Calu3 (cell line): ENCODE measurements around the gene RSPH1. TPM values are rescaled to one million over a fixed set of nuclear protein-coding genes. Genes with fewer than 3 reads are reported as not detected.

Experiments used
- BruUV-seq: library from RNA; stranded (reverse); fragments of 400-500 nt; replicated peaks from 2 replicates; lab custom pipeline; 2021; lab: Mats Ljungman, UMichigan
- CTCF ChIA-PET: fragments of 300-600 bp; sonication (Branson Sonifier 250); formaldehyde crosslinking; loops from one replicate; lab custom pipeline; 2022; ENCODE audit warnings: antibody characterized with exemption; lab: Charles Lee
- DNase-seq: peaks from one replicate; pipeline ENCODE4 v3.0.0; 2022
- H3K27ac Mint-ChIP-seq: one replicate; pipeline ENCODE4 v1.8.0; 2022; ENCODE audit warnings: mixed read lengths; ENCODE audit not compliant: unreplicated experiment
- H3K27me3 Mint-ChIP-seq: one replicate; pipeline ENCODE4 v1.8.0; 2022; ENCODE audit warnings: mixed read lengths; ENCODE audit not compliant: unreplicated experiment
- H3K36me3 Mint-ChIP-seq: one replicate; pipeline ENCODE4 v1.8.0; 2022; ENCODE audit warnings: mild to moderate bottlenecking, moderate library complexity, mixed read lengths; ENCODE audit not compliant: insufficient read depth, unreplicated experiment
- H3K4me1 Mint-ChIP-seq: one replicate; pipeline ENCODE4 v1.8.0; 2022; ENCODE audit warnings: mild to moderate bottlenecking, low read depth, mixed read lengths; ENCODE audit not compliant: unreplicated experiment
- H3K4me3 Mint-ChIP-seq: one replicate; pipeline ENCODE4 v1.8.0; 2022; ENCODE audit warnings: mild to moderate bottlenecking, low read depth, moderate library complexity, mixed read lengths; ENCODE audit not compliant: unreplicated experiment
- H3K9me3 Mint-ChIP-seq: one replicate; pipeline ENCODE4 v1.8.0; 2022; ENCODE audit warnings: low read depth, mixed read lengths; ENCODE audit not compliant: unreplicated experiment
- intact Hi-C: fragments of 100-400 bp; cut with micrococcal nuclease; formaldehyde crosslinking; loops from one replicate; pipeline ENCODE4 v1.10.0; 2022; ENCODE audit not compliant: unreplicated experiment
- total RNA-seq: library from RNA; stranded (reverse); gene quantifications from 2 replicates; pipeline ENCODE4 v1.2.3, GENCODE V29; 2022
- TF ChIP-seq, protein P1 (sequence below): fragments of 200-600 bp; IDR thresholded peaks from one replicate; pipeline ENCODE4 v1.8.0; 2022; ENCODE audit warnings: antibody characterized with exemption; ENCODE audit not compliant: unreplicated experiment

RSPH1 gene
- total RNA-seq, 1 experiment from 2014 or later, result 2.2 TPM

DNA sequence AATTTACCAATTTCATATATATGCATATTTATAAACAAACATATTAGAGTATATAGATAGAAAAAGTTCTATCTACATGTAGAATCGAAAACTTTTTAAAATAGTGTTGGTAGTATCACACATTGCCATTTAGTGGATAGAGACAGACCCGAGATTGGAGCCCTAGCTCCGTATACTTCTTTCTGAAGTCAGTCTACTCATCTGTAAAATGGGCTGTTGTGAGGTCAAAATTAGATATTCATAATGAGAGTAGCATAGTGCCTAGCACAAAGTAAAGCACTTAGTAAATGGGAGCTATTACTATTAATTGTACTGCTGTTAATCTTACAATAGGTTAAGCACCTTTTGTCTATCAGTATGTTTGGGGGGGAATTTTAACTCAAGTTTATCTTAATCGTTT lies 4.2 kb upstream of the RSPH1 start:
- peaks cover 16% of the 10 kb centered on the region for H3K36me3 Mint-ChIP-seq
- peak overlapping the region; percentile 34 for H3K27ac Mint-ChIP-seq
- H3K4me1 Mint-ChIP-seq, result peaks cover 18% of the 10 kb centered on the region
- CTCF ChIA-PET, result no interaction called here
- no TSS peak for BruUV-seq
- intact Hi-C loops, result no loop called here
- DNase-seq, result no peak
- no peaks in the 10 kb centered on the region for H3K9me3 Mint-ChIP-seq
- H3K4me3 Mint-ChIP-seq, result no peak overlapping the region
- TF ChIP-seq, protein P1, sequence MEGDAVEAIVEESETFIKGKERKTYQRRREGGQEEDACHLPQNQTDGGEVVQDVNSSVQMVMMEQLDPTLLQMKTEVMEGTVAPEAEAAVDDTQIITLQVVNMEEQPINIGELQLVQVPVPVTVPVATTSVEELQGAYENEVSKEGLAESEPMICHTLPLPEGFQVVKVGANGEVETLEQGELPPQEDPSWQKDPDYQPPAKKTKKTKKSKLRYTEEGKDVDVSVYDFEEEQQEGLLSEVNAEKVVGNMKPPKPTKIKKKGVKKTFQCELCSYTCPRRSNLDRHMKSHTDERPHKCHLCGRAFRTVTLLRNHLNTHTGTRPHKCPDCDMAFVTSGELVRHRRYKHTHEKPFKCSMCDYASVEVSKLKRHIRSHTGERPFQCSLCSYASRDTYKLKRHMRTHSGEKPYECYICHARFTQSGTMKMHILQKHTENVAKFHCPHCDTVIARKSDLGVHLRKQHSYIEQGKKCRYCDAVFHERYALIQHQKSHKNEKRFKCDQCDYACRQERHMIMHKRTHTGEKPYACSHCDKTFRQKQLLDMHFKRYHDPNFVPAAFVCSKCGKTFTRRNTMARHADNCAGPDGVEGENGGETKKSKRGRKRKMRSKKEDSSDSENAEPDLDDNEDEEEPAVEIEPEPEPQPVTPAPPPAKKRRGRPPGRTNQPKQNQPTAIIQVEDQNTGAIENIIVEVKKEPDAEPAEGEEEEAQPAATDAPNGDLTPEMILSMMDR, result no peak
- H3K27me3 Mint-ChIP-seq, result no peaks in the 10 kb centered on the region

DNA sequence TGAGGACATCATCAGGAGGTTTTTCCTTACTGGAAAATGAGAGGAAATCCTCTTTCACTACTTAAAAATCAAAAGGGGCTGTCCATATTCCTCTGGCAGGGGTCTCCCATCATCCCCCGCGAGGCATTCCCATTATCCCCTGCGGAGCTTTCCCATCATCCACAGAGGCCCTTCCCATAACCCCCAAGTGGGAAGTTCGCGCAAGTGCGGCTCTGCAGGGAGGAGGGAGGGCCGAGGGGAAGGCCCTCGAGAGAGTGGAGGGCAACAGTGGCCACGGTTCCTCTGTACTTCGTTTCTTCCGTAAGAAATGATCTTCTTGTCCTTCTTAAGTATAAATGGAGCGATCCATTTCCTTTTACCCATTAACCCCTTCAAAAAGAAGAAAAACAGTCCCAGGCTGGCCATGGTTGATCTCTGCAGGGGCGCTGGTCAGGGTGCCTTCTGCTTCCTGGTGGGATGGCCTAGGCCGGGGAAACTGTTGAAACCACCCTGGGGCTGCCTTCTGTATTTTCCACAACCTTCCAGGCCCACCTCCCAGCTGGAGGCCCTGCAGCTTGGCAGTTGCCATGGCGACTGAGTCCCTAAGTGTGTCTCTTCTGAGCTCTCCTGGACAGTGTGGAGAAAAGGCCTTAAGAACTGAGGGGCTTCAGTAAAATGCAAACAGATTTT lies 3.6 kb upstream of the RSPH1 start:
- Mint-ChIP-seq H3K27ac (no peak overlapping the region), H3K4me1 (peaks cover 18% of the 10 kb centered on the region), H3K4me3 (no peak overlapping the region), H3K36me3 (peaks cover 16% of the 10 kb centered on the region), H3K27me3 (no peaks in the 10 kb centered on the region), H3K9me3 (no peaks in the 10 kb centered on the region)
- TF ChIP-seq, protein P1, result no peak
- BruUV-seq, result no TSS peak
- intact Hi-C loops, result no loop called here
- no peak for DNase-seq
- CTCF ChIA-PET, result no interaction called here

DNA sequence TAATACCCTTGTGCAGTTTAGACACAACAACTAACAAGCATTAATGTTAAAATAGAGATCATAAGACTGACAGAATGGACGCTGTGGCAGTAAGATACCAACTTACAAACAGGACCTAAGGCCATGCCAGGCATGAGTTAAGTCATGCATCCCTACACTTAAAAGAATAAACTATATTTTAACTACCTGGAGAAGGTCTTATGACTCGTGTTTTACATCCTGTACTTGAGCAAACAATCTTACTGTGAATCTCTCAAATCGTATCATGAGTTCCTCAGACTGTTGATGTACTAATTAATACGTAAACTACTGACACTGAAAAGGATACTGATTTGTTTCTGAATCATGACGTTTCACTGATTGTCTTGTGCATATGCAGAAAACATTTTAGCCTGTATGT lies 2.0 kb upstream of the RSPH1 start:
- Mint-ChIP-seq H3K9me3 (no peaks in the 10 kb centered on the region), H3K36me3 (peaks cover 16% of the 10 kb centered on the region), H3K27ac (no peak overlapping the region), H3K27me3 (no peaks in the 10 kb centered on the region), H3K4me1 (peaks cover 18% of the 10 kb centered on the region), H3K4me3 (no peak overlapping the region)
- intact Hi-C loops, result no loop called here
- no peak for DNase-seq
- CTCF ChIA-PET, result no interaction called here
- TF ChIP-seq, protein P1, result no peak
- no TSS peak for BruUV-seq

DNA sequence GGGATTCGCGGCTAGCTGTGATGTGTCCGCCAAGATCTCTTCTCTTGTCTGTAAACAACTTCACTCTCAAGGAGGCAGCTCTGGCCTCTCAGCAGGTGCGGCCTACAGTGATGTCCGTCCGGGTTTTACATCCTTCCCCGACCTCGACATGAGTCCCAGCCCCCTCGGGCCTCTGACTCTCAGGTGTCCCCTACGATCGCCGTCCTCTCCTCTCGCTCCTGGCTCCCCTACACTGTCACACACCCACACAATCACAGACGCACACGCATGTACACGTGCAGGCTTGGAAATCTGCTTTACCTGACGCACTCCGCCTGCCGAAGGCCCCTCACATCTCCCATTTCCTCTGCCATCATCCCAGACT lies 797 bp upstream of the RSPH1 start:
- peaks cover 18% of the 10 kb centered on the region for H3K4me1 Mint-ChIP-seq
- H3K9me3 Mint-ChIP-seq, result no peaks in the 10 kb centered on the region
- TSS peak; percentile 97 for BruUV-seq
- peak overlapping the region; percentile 100 for H3K4me3 Mint-ChIP-seq
- CTCF ChIA-PET, result no interaction called here
- intact Hi-C loops, result no loop called here
- no peaks in the 10 kb centered on the region for H3K27me3 Mint-ChIP-seq
- no peak for DNase-seq
- peak overlapping the region; percentile 91 for H3K27ac Mint-ChIP-seq
- TF ChIP-seq, protein P1, result no peak
- peaks cover 16% of the 10 kb centered on the region for H3K36me3 Mint-ChIP-seq
